Activated T-helper 1 cell treated with anti-CD3 and anti-CD28 coated beads, Interleukin-12 subunit alpha, Interleukin-12 subunit beta, Interleukin-2, Interleukin-4 antibody, amounts not matched to agents 30 ng/mL and 10 ng/mL and 1 ng/mL, durations not matched to agents 14 hours and 24 hours and 36 hours (primary cell): Measurements from ENCODE around the gene SLC25A21. TPM values are rescaled to one million over a fixed set of nuclear protein-coding genes. Genes with fewer than 3 reads are reported as not detected.

Source experiments
- DNase-seq: peaks from one replicate; pipeline ENCODE4 v3.0.0; 2021; ENCODE audit warnings: low spot score
- H3K27ac Mint-ChIP-seq: one replicate; pipeline ENCODE4 v1.8.0; 2021; ENCODE audit warnings: mild to moderate bottlenecking, mixed read lengths
- H3K27me3 Mint-ChIP-seq: one replicate; pipeline ENCODE4 v1.8.0; 2022; ENCODE audit warnings: mild to moderate bottlenecking, moderate library complexity, mixed read lengths; ENCODE audit not compliant: insufficient read depth
- H3K36me3 Mint-ChIP-seq: one replicate; pipeline ENCODE4 v1.8.0; 2021; ENCODE audit warnings: low read depth, mixed read lengths
- H3K4me1 Mint-ChIP-seq: one replicate; pipeline ENCODE4 v1.8.0; 2021; ENCODE audit warnings: low read depth, mixed read lengths
- H3K4me3 Mint-ChIP-seq: one replicate; pipeline ENCODE4 v1.8.0; 2021; ENCODE audit warnings: mild to moderate bottlenecking, moderate library complexity, mixed read lengths
- H3K9me3 Mint-ChIP-seq: one replicate; pipeline ENCODE4 v1.8.0; 2021; ENCODE audit warnings: mixed read lengths
- intact Hi-C: fragments of 100-400 bp; cut with micrococcal nuclease; formaldehyde crosslinking; loops from one replicate; pipeline ENCODE4 v1.15.1; 2024
- total RNA-seq: library from RNA; stranded (reverse); gene quantifications from 2 replicates; pipeline ENCODE4 v1.2.3, GENCODE V29; 2022

SLC25A21 gene
- total RNA-seq, 1 donor from 2014 or later = not detected

DNA sequence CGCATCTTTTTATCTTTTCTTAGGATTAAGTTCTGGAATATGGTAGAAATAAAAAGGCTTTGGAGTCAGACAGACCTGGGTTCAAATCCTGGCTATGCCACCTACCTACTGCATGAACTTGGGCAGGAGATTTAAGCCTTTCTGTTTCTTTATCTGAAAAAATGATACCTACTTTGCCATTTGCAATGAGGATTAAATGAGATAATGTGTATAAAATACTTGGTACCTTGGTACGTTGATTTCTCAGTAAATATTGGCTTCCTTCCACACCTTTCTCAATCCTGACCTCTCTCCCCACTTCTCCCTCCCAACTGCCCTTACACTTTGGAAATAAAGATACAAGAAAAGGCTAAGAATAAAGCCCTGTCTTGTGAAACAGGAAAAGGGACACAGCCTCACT lies 338.1 kb downstream of the SLC25A21 start:
- Mint-ChIP-seq H3K4me1 (no peaks in the 10 kb centered on the region), H3K9me3 (no peaks in the 10 kb centered on the region), H3K27ac (no peak overlapping the region), H3K27me3 (peaks cover 2% of the 10 kb centered on the region), H3K4me3 (no peak overlapping the region), H3K36me3 (no peaks in the 10 kb centered on the region)
- intact Hi-C loops = no loop called here
- no peak for DNase-seq

DNA sequence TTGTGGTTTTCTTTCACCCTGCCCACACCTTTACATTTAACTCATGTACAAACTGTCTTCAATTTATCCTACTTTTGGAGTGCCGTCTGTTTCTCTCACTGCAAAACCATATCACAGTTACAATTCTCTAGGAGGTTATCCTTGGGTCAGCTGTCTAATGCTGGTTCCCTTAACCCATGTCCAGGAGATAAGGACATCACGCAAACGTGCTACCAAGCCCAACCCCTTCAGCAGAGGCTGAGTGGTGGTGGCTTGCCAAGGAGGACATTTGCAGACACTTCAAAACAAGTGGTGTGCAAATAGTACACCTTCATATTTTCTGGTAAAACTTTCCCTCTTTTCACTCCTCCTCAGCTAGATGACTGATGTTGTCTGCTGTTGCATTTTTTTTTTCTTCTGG lies 342.9 kb downstream of the SLC25A21 start:
- intact Hi-C loops = no loop called here
- Mint-ChIP-seq H3K27ac (no peak overlapping the region), H3K27me3 (no peaks in the 10 kb centered on the region), H3K4me1 (no peaks in the 10 kb centered on the region), H3K4me3 (no peak overlapping the region), H3K9me3 (no peaks in the 10 kb centered on the region), H3K36me3 (no peaks in the 10 kb centered on the region)
- DNase-seq = no peak

DNA sequence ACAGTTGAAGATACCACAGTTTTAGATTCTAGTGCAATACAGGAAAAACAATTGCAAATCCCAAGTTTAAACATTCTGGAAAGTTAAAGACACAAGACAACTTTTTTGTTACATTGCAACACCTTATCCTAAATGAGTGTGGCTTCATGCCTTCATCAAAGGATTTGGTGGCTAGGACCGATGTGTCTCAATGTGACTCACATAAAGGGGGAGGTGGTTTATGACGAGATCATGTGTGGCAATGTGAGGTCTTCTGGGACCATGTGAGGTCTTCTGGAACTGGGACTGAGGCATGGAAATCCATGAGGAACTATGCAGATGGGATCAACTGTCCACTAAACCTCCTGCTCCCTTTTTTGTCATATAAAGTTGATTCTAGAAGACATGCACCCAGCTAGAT lies 344.5 kb downstream of the SLC25A21 start:
- Mint-ChIP-seq H3K27me3 (no peaks in the 10 kb centered on the region), H3K27ac (no peak overlapping the region), H3K4me1 (no peaks in the 10 kb centered on the region), H3K36me3 (no peaks in the 10 kb centered on the region), H3K4me3 (no peak overlapping the region), H3K9me3 (no peaks in the 10 kb centered on the region)
- no peak for DNase-seq
- intact Hi-C loops = no loop called here

DNA sequence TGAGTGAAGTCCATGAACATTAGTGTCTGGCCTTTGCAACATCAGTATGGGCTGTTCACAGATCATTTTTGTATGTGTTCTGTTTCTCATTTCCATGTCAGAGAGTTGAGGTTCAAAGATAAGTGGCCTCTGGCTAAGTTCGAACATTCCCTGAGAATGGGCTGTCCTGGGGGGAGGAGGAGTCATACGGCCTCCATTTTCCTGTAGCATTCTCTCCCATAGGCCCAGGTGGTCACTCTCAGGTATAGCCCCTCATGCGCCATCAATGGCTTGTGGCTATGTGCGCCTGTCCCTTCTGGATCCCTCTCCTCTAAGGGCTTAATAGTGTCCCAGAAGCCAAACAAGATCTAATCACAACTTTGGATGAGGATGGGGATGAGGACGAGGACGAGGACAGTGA lies 345.8 kb downstream of the SLC25A21 start:
- H3K9me3 Mint-ChIP-seq = no peaks in the 10 kb centered on the region
- no peaks in the 10 kb centered on the region for H3K36me3 Mint-ChIP-seq
- intact Hi-C loops = no loop called here
- no peaks in the 10 kb centered on the region for H3K27me3 Mint-ChIP-seq
- no peak overlapping the region for H3K4me3 Mint-ChIP-seq
- DNase-seq = no peak
- H3K4me1 Mint-ChIP-seq = no peaks in the 10 kb centered on the region
- H3K27ac Mint-ChIP-seq = no peak overlapping the region

DNA sequence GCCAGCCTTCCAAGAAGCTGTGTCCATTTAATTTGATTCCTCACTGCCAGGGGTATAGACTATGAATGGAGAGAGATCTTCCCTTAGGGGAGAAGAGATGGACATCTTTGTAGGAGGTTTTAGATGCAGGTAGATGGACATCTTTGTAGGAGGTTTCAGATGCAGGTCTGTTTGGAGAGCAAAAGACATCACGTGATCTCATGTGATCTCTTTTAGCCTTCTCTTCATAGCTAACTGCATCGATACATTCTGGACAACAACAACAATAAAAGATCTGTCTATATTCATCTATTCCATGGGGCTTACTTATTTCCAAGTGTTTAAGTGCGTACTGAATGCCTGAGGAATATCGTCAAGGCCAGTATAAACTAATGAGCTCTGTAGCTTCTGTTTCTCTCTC lies 347.6 kb downstream of the SLC25A21 start:
- H3K27me3 Mint-ChIP-seq = no peaks in the 10 kb centered on the region

DNA sequence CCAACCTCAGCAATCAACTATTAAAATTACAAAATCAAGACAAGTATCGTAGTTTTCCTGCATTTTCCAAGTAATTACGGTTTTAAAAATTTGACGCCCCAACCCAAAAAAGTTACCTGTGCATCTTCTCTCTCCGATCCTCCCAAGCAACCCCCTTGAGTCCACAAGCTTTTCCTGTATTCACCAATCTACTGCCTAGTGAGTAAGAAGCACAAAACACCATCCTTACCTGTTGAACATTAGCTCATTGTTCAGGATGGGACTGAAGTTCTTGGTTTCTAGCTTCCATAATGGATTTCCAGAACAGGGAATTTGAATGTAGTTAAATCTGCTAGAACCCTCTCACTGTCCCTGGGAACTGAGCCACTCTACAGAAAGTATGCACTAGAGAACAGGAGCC lies 348.8 kb downstream of the SLC25A21 start:
- Mint-ChIP-seq H3K4me1 (no peaks in the 10 kb centered on the region), H3K9me3 (no peaks in the 10 kb centered on the region), H3K27me3 (no peaks in the 10 kb centered on the region), H3K27ac (no peak overlapping the region), H3K4me3 (no peak overlapping the region), H3K36me3 (no peaks in the 10 kb centered on the region)
- intact Hi-C loops = no loop called here
- no peak for DNase-seq

More for the DNA sequence above, 347.6 kb downstream of the SLC25A21 start:
- Mint-ChIP-seq H3K4me3 (no peak overlapping the region), H3K36me3 (no peaks in the 10 kb centered on the region), H3K4me1 (no peaks in the 10 kb centered on the region), H3K9me3 (no peaks in the 10 kb centered on the region), H3K27ac (no peak overlapping the region)
- intact Hi-C loops = no loop called here
- DNase-seq = no peak

DNA sequence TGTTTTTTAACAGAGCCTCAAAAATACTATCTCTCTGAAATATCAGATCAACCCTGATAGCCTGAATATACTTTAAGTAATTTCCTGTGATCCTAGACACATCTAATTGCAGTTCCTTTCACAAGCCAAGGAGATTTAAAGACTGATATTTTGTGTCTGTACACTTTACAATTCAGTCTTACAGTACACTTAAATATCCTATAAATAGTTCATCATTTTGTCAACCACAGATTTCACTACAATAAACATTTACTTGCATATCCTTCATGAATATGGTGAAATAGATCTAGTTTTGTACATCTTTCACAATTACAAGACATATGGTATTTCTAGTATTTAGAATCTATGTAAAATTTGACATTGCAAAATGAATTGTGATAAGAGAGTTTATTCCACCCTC lies 349.7 kb downstream of the SLC25A21 start:
- H3K36me3 Mint-ChIP-seq = no peaks in the 10 kb centered on the region
- DNase-seq = no peak
- no peaks in the 10 kb centered on the region for H3K27me3 Mint-ChIP-seq
- H3K27ac Mint-ChIP-seq = no peak overlapping the region
- H3K4me3 Mint-ChIP-seq = no peak overlapping the region
- intact Hi-C loops = no loop called here
- H3K9me3 Mint-ChIP-seq = no peaks in the 10 kb centered on the region
- no peaks in the 10 kb centered on the region for H3K4me1 Mint-ChIP-seq

DNA sequence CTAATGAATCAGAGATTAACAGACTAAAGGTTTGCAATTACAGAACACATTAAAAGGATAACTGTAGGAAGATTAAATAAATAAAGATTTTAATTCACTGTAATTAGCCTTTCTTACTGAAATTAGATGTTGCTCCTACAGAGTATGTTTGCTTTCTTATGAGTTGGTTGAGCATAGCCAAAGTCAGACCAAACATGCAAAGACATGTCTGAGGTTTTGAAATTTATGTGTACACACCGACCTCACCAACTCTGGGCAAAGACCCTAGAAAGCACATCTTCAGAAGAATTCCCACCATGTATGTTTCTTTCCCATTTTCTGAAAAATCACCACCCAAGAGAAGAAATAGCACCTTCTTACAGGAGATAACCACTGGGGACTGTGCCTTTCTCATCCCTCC lies 351.5 kb downstream of the SLC25A21 start:
- Mint-ChIP-seq H3K36me3 (no peaks in the 10 kb centered on the region), H3K9me3 (no peaks in the 10 kb centered on the region), H3K27ac (no peak overlapping the region), H3K27me3 (no peaks in the 10 kb centered on the region), H3K4me3 (no peak overlapping the region), H3K4me1 (no peaks in the 10 kb centered on the region)
- no peak for DNase-seq
- intact Hi-C loops = no loop called here

DNA sequence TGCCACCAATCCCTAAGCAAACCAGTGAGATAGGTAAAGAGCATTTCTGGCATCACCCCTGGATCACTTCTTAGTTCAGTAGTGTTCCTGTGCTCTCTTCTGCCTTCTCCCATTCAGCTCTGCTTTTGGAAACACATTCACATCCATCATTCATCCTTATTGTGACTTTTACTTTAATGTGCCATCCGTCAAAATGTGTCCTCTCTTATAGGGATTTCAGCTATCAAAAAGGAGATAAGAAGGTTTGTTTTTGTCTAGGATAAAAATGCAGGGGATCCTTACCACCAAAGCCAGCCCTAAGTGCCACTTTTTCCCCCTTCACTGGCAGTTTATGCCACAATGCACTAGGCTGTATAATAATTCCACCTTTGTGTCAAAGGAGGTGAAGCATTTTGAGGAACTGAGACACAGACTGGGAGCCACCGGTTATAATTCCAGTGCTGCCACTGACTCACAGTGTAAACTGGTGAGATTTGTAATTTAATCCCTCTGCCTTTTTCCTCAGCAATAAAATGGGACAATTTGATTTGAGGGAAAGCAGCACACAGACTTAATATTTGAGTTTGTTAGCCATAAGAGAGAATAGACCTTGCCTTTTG lies 352.2 kb downstream of the SLC25A21 start:
- no peak for DNase-seq
- H3K27me3 Mint-ChIP-seq = no peaks in the 10 kb centered on the region
- H3K4me3 Mint-ChIP-seq = no peak overlapping the region
- intact Hi-C loops = no loop called here
- H3K4me1 Mint-ChIP-seq = no peaks in the 10 kb centered on the region
- no peaks in the 10 kb centered on the region for H3K9me3 Mint-ChIP-seq
- no peak overlapping the region for H3K27ac Mint-ChIP-seq
- no peaks in the 10 kb centered on the region for H3K36me3 Mint-ChIP-seq

DNA sequence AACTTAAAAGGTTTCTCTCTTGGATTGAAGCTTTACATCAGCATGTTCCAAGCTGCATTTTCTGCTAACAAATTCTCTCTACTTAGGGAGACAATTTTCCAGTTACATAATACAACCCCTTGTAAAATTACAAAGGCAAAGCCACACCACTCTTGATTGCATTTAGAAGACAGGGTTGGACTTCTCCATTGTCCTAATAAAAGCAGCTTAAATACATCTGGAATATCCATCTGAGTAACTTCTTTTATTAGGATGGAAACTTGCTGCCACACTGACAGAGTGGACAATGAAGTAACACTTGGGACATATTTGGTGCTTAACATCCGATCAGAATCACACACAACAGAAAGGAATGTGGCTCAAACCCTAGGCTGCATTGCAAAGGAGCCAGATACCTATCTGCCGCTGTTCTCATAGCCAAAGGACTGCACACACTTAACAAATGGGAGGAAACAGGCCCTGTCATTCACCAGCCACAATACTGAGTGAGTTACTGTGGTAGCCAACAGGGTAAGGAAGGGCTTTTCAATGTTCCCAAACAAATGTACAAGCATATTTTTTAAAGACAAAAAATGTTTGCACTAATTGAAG lies 353.5 kb downstream of the SLC25A21 start:
- Mint-ChIP-seq H3K27me3 (no peaks in the 10 kb centered on the region), H3K4me1 (no peaks in the 10 kb centered on the region), H3K4me3 (no peak overlapping the region), H3K36me3 (no peaks in the 10 kb centered on the region), H3K27ac (no peak overlapping the region), H3K9me3 (no peaks in the 10 kb centered on the region)
- intact Hi-C loops = no loop called here
- no peak for DNase-seq

DNA sequence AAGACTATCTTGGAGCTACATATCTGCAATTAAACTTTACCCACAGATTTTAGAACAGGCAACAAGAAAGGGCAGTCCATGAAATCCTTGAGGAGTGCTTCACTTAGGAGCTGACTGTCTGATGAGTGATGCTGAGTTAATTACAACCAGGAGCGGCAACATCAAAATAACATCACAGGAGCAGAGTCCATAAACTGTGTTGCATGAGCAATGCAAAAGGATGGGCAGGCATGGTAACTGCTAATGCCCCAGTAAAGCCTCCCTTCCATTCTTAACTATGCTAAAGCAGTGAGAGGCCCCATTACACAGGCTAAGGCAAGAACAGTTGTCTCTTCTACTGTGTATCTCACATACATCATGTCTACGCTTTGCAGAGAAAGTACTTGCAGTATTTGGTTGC lies 354.2 kb downstream of the SLC25A21 start:
- Mint-ChIP-seq H3K27ac (no peak overlapping the region), H3K27me3 (no peaks in the 10 kb centered on the region), H3K4me3 (no peak overlapping the region), H3K4me1 (no peaks in the 10 kb centered on the region), H3K36me3 (no peaks in the 10 kb centered on the region), H3K9me3 (no peaks in the 10 kb centered on the region)
- DNase-seq = no peak
- intact Hi-C loops = no loop called here

DNA sequence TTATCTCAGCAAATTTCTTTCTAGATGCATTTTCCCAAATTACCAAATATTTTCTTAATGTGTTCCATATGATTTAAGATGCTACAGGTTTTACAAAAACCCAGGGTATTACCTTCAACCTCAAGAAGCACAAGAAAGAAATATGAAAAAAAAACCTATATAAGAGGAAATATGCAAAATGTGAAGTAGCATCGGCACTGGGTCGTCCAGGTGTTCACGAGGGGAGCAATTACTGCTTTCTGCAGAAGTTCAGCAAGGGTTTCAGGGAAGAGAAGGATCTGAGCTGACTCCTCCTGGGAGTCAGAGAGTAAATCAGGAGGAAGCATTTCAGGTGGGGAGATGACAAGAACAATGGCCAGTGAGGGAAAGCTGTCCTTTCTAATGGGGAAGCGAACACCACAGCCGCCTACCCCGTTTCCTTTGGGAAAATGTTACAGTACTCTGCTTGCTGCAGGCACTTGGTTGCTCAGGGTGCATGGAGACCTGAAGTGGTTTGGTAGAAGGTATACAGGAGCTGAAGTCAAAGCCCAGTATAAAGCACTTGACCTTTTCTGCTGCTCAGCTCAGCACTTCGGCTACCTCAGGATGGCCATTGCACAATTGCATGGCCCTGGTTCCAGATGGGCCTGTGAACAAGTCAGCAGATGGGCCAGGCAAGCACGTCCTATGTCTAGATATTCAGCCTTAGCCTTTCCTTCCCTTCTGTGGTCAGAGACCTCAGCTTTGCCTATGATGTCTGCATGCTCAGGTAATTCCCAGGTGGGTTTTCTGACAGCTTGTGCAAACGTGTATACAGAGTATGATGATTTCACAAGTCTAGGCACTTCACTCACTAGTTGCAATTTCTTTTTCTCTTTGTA lies 355.1 kb downstream of the SLC25A21 start:
- Mint-ChIP-seq H3K9me3 (no peaks in the 10 kb centered on the region), H3K4me3 (no peak overlapping the region), H3K4me1 (no peaks in the 10 kb centered on the region), H3K27ac (no peak overlapping the region), H3K36me3 (no peaks in the 10 kb centered on the region), H3K27me3 (no peaks in the 10 kb centered on the region)
- no peak for DNase-seq
- intact Hi-C loops = no loop called here

DNA sequence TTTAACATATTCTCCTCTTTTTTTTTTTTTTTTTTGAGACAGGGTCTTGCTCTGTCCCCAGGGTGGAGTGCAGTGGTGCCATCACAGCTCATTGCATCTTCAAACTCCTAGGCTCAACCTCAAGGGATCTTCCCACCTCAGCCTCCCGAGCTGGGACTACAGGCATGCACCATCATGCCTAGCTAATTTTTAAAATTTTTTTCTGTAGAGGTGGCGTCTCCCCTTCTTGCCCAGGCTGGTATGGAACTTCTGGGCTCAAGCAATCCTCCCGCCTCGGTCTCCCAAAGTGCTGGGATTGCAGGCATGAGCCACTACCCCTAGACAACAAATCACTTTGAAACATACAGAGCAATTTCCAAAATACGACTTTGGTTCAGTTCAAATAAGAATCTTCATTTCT lies 355.9 kb downstream of the SLC25A21 start:
- Mint-ChIP-seq H3K27me3 (no peaks in the 10 kb centered on the region), H3K4me3 (no peak overlapping the region), H3K27ac (no peak overlapping the region), H3K4me1 (no peaks in the 10 kb centered on the region), H3K9me3 (no peaks in the 10 kb centered on the region), H3K36me3 (no peaks in the 10 kb centered on the region)
- intact Hi-C loops = no loop called here
- DNase-seq = no peak
